Mesenchymal stem cell (in vitro differentiated cells and primary cell): ENCODE results near the gene EPHA1.

Source experiments
- DNase-seq: peaks from one replicate; pipeline ENCODE4 v3.0.0-alpha.2; 2013
- H2AFZ ChIP-seq: one replicate; pipeline ENCODE4 v1.6.1; 2013; ENCODE audit warnings: low read depth, mild to moderate bottlenecking, control low read depth, inconsistent platforms, low read length, moderate library complexity
- H2AK5ac ChIP-seq: 2 replicates; pipeline ENCODE4 v1.6.1; 2013; ENCODE audit warnings: low read length, moderate library complexity, mild to moderate bottlenecking, inconsistent platforms; ENCODE audit not compliant: severe bottlenecking
- H2BK120ac ChIP-seq: one replicate; pipeline ENCODE4 v1.6.1; 2013; ENCODE audit warnings: low read depth, mild to moderate bottlenecking, inconsistent platforms, low read length, moderate library complexity
- H2BK12ac ChIP-seq, 2 experiments: one replicate each; pipeline ENCODE4 v1.6.1; 2013; ENCODE audit warnings: inconsistent platforms in 2 of 2, low read length in 2 of 2, mild to moderate bottlenecking in 2 of 2, moderate library complexity in 2 of 2, control low read depth in 1 of 2
- H2BK15ac ChIP-seq: one replicate; pipeline ENCODE4 v1.6.1; 2013; ENCODE audit warnings: mild to moderate bottlenecking, low read depth, inconsistent platforms; ENCODE audit not compliant: poor library complexity, severe bottlenecking
- H2BK5ac ChIP-seq: 2 replicates; pipeline ENCODE4 v1.6.1; 2013; ENCODE audit warnings: low read depth, mild to moderate bottlenecking, low read length, control low read depth, inconsistent platforms; ENCODE audit not compliant: poor library complexity, severe bottlenecking
- H3K14ac ChIP-seq, 2 experiments: one replicate each; pipeline ENCODE4 v1.6.1; 2013; ENCODE audit warnings: inconsistent platforms in 2 of 2, low read length in 2 of 2, control low read depth in 1 of 2, mild to moderate bottlenecking in 1 of 2, moderate library complexity in 1 of 2
- H3K18ac ChIP-seq, 2 experiments: one replicate each; pipeline ENCODE4 v1.6.1; 2013; ENCODE audit warnings: inconsistent platforms in 2 of 2, low read length in 2 of 2, control low read depth in 1 of 2, low read depth in 1 of 2, mild to moderate bottlenecking in 1 of 2
- H3K23ac ChIP-seq, 2 experiments: one replicate each; pipeline ENCODE4 v1.6.1; 2013; ENCODE audit warnings: inconsistent platforms in 2 of 2, low read length in 2 of 2, mild to moderate bottlenecking in 2 of 2, moderate library complexity in 2 of 2, control low read depth in 1 of 2
- H3K27ac ChIP-seq: 2 replicates; pipeline ENCODE4 v1.5.1; 2013; ENCODE audit warnings: mild to moderate bottlenecking, moderate library complexity, low read length, control low read depth, inconsistent platforms; ENCODE audit not compliant: poor library complexity, severe bottlenecking
- H3K27me3 ChIP-seq, 2 experiments: 2 replicates each; pipeline versions ENCODE4 v1.6.1 to v1.7.0; 2013; ENCODE audit warnings: low read length in 2 of 2, mild to moderate bottlenecking in 2 of 2, moderate library complexity in 2 of 2, control low read depth in 1 of 2, inconsistent platforms in 1 of 2; ENCODE audit not compliant: control insufficient read depth in 1 of 2, insufficient read depth in 1 of 2
- H3K36me3 ChIP-seq, 2 experiments: 2 replicates each; pipeline versions ENCODE4 v1.6.1 to v1.7.0; 2013; ENCODE audit warnings: low read length in 2 of 2, control low read depth in 1 of 2, inconsistent platforms in 1 of 2, low read depth in 1 of 2, mild to moderate bottlenecking in 1 of 2; ENCODE audit not compliant: insufficient read depth in 2 of 2, control insufficient read depth in 1 of 2
- H3K4ac ChIP-seq, 2 experiments: one replicate each; pipeline ENCODE4 v1.6.1; 2013; ENCODE audit warnings: inconsistent platforms in 2 of 2, low read length in 2 of 2, mild to moderate bottlenecking in 2 of 2, moderate library complexity in 2 of 2, control low read depth in 1 of 2, low read depth in 1 of 2
- H3K4me1 ChIP-seq: 2 replicates; pipeline ENCODE4 v1.6.1; 2013; ENCODE audit warnings: low read depth, low read length, control low read depth; ENCODE audit not compliant: control insufficient read depth, insufficient read depth
- H3K4me2 ChIP-seq: 2 replicates; pipeline ENCODE4 v1.6.1; 2013; ENCODE audit warnings: low read length, mild to moderate bottlenecking, inconsistent platforms; ENCODE audit not compliant: poor library complexity, severe bottlenecking
- H3K4me3 ChIP-seq, 2 experiments: 2 replicates each; pipeline versions ENCODE4 v1.5.1 to v1.7.0; 2013; ENCODE audit warnings: low read length in 2 of 2, mild to moderate bottlenecking in 2 of 2, control low read depth in 1 of 2, low read depth in 1 of 2; ENCODE audit not compliant: insufficient read depth in 1 of 2
- H3K79me1 ChIP-seq: replicated peaks from 2 replicates; pipeline ENCODE4 v1.6.1; 2013; ENCODE audit warnings: mild to moderate bottlenecking, control low read depth, low read length, inconsistent platforms; ENCODE audit not compliant: poor library complexity, severe bottlenecking
- H3K9ac ChIP-seq: 2 replicates; pipeline ENCODE4 v1.7.0; 2013; ENCODE audit warnings: mild to moderate bottlenecking, low read length, moderate library complexity
- H3K9me3 ChIP-seq: 2 replicates; pipeline ENCODE4 v1.7.0; 2013; ENCODE audit warnings: mild to moderate bottlenecking, low read length; ENCODE audit not compliant: control insufficient read depth
- H4K8ac ChIP-seq: one replicate; pipeline ENCODE4 v1.6.1; 2013; ENCODE audit warnings: inconsistent platforms, mild to moderate bottlenecking, low read length, moderate library complexity
- H4K91ac ChIP-seq: one replicate; pipeline ENCODE4 v1.6.1; 2013; ENCODE audit warnings: mild to moderate bottlenecking, low read length, inconsistent platforms
- WGBS: methylation state at CpG from one replicate; pipeline ENCODE4 v1.1.7; 2013; ENCODE audit warnings: mixed read lengths; 5-methylcytosine and 5-hydroxymethylcytosine counted together

EPHA1 gene

DNA sequence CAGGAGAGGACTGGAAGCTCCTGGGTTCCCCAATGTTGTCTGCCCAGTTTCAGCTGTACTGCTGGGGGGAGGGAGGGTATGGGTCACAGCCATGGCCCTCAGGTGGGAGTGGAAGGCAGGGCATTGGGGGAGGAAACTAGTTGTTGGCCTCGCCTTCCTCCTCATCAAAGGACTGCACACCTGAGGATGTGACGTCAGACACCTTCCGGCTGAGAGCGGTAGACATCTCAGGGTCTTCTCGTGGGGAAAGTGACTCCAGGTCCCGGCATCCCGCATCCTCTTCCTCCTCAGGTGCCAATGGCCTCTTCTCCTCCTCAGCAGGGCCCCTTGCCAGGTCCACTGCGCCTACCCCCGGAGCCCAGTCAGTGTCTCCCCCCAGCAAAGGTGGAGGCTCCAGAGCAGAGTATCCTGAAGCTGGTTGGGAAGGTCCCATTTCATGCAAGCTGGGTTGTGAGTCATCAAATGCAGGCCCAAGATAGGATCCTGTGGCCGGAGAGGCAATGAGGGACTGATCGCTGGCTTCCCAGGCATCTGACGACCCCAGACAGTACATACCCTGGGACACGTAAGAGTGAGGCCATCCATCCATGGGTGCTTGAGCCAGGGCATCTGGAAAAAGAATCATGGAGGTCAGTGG lies 52.1 kb downstream of the EPHA1 start:
- peaks cover 0 to 31% of the 10 kb centered on the region in 2 experiments for H3K36me3 ChIP-seq
- no peak overlapping the region for H3K23ac ChIP-seq
- no peak overlapping the region for H3K14ac ChIP-seq
- no peak overlapping the region for H3K18ac ChIP-seq
- H2BK15ac ChIP-seq = no peak overlapping the region
- H2BK12ac ChIP-seq = no peak overlapping the region
- H2AFZ ChIP-seq = no peak overlapping the region
- DNase-seq = no peak
- no peak overlapping the region for H2BK120ac ChIP-seq
- H3K79me1 ChIP-seq = no peaks in the 10 kb centered on the region
- no peak overlapping the region for H4K91ac ChIP-seq
- H3K9ac ChIP-seq = no peak overlapping the region
- WGBS = 91% methylated on average over 13 of the region's 13 CpGs
- peaks cover 6% of the 10 kb centered on the region for H3K4me1 ChIP-seq
- H4K8ac ChIP-seq = no peak overlapping the region
- peaks cover 10 to 62% of the 10 kb centered on the region in 2 experiments for H3K27me3 ChIP-seq
- H3K4me2 ChIP-seq = no peak overlapping the region
- no peak overlapping the region for H3K4ac ChIP-seq
- H3K9me3 ChIP-seq = no peaks in the 10 kb centered on the region
- H3K27ac ChIP-seq = no peak overlapping the region
- no peak overlapping the region for H2AK5ac ChIP-seq
- H3K4me3 ChIP-seq = no peak overlapping the region
- no peak overlapping the region for H2BK5ac ChIP-seq

DNA sequence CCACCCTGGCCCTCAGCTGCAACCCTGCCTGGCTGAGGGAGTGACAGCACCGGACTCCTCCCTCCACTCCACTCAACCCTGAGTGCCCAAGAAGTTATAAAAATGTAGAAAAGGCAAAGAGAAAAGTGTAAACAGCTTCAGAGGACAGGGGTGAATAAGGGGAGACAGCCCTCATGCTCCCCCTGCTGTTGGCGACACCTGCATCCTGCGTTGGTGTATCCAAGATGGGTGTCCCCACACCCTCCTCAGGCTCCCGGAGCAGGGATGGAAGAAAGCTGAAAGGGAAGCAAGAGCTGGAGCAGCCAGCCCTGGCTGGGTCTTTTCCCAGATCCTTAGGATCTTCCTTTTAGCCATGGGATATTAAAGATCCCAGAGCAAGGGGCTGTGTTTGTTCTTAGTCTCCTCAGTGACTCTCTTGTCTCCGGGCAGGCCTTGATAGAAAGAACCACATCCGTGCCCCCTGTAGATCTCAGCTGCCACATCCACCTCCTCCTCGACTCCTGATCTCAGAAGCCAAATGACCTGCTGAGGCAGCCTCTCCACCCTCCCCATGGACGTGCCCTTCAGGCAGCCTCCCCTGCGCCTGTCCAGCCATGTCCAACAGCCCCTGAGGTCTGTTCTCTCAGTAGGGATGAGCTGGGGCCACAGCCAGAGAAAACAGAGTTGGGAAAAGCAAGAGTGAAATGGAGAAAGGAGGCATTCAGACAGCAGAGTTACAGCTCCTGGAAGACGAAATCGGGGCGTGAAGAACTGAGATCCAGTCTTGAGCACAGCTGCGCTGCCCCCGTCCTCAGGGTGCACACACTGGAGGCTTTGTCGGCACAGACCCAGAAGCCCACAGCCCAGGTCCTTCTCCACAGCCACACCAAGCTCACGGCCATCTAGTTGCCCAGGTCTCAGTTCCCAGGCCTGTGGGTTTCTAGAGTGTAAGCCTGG lies 52.9 kb downstream of the EPHA1 start:
- Histone ChIP-seq H3K27ac (no peak overlapping the region), H3K36me3 (peaks cover 0 to 31% of the 10 kb centered on the region in 2 experiments), H2BK15ac (no peak overlapping the region), H3K4me2 (no peak overlapping the region), H3K23ac (no peak overlapping the region), H3K18ac (no peak overlapping the region), H3K4ac (no peak overlapping the region), H2AK5ac (no peak overlapping the region), H3K27me3 (peaks cover 6 to 54% of the 10 kb centered on the region in 2 experiments), H3K14ac (no peak overlapping the region), H4K91ac (no peak overlapping the region), H3K9ac (no peak overlapping the region), H3K9me3 (no peaks in the 10 kb centered on the region), H2BK5ac (no peak overlapping the region), H2BK120ac (no peak overlapping the region), H2BK12ac (no peak overlapping the region), H4K8ac (no peak overlapping the region), H3K4me3 (no peak overlapping the region), H3K79me1 (no peaks in the 10 kb centered on the region), H2AFZ (no peak overlapping the region), H3K4me1 (peaks cover 1% of the 10 kb centered on the region)
- WGBS = 80% methylated on average over 15 of the region's 16 CpGs
- DNase-seq = no peak

DNA sequence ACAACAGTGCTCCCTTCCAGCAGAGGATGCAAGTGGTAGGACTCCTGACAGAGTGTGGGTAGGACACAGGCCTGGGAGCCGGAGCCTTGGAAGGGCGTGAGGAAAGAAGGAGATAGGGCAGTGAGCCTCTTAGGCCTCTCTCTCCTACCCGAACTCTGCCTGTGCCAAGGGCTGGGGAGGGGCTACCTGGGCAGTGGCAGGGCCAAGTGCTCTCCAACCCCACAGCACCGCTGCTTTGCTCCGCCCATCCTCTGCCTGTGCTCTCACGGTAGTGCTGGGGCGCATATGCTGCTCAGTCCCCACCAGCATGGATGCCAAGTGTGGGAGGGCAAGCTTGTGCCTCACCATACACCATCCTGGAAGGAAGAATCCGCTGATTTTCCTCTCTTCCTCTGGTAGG lies 53.7 kb downstream of the EPHA1 start:
- DNase-seq = no peak
- H3K14ac ChIP-seq = peak overlapping the region in 1 of 2 experiments; percentile 77
- no peak overlapping the region for H3K4me2 ChIP-seq
- H2AK5ac ChIP-seq = no peak overlapping the region
- no peak overlapping the region for H3K4me3 ChIP-seq
- no peak overlapping the region for H2BK15ac ChIP-seq
- no peak overlapping the region for H4K8ac ChIP-seq
- H3K4me1 ChIP-seq = peaks cover 1% of the 10 kb centered on the region
- H3K4ac ChIP-seq = no peak overlapping the region
- no peak overlapping the region for H2BK12ac ChIP-seq
- no peak overlapping the region for H3K23ac ChIP-seq
- peaks cover 0 to 49% of the 10 kb centered on the region in 2 experiments for H3K27me3 ChIP-seq
- no peak overlapping the region for H2BK5ac ChIP-seq
- H3K79me1 ChIP-seq = no peaks in the 10 kb centered on the region
- H3K9me3 ChIP-seq = no peaks in the 10 kb centered on the region
- H3K36me3 ChIP-seq = peaks cover 0 to 31% of the 10 kb centered on the region in 2 experiments
- no peak overlapping the region for H3K18ac ChIP-seq
- no peak overlapping the region for H4K91ac ChIP-seq
- no peak overlapping the region for H2AFZ ChIP-seq
- WGBS = 80% methylated on average over 7 of the region's 8 CpGs
- no peak overlapping the region for H3K27ac ChIP-seq
- no peak overlapping the region for H3K9ac ChIP-seq
- no peak overlapping the region for H2BK120ac ChIP-seq

DNA sequence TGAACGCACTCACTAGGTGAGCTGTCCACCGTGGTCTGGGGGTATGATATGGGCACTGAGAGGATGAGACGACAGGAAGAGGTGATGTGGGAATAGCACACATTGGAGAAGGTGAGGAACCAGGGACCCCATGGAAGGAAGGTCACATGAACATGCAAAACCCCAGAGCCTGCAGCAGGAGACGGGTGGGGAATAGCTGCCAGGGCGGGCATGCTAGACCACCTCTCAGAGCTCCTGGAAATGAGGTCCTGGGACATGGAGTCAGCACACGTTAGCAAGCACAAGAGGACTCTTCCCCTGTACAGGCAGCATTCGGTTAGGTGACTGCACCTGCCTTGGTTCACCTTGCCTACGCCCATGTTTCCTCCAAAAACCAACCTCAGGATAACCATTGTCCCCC lies 54.3 kb downstream of the EPHA1 start:
- H3K27ac ChIP-seq = no peak overlapping the region
- H2AK5ac ChIP-seq = no peak overlapping the region
- H3K23ac ChIP-seq = no peak overlapping the region
- H3K4me1 ChIP-seq = peaks cover 1% of the 10 kb centered on the region
- peaks cover 0 to 26% of the 10 kb centered on the region in 2 experiments for H3K36me3 ChIP-seq
- no peak for DNase-seq
- no peak overlapping the region for H3K18ac ChIP-seq
- no peak overlapping the region for H3K14ac ChIP-seq
- peaks cover 5 to 49% of the 10 kb centered on the region in 2 experiments for H3K27me3 ChIP-seq
- H2BK15ac ChIP-seq = no peak overlapping the region
- no peaks in the 10 kb centered on the region for H3K79me1 ChIP-seq
- no peak overlapping the region for H3K4ac ChIP-seq
- H3K9ac ChIP-seq = no peak overlapping the region
- H4K8ac ChIP-seq = no peak overlapping the region
- H4K91ac ChIP-seq = no peak overlapping the region
- H2BK12ac ChIP-seq = no peak overlapping the region
- no peak overlapping the region for H3K4me2 ChIP-seq
- no peak overlapping the region for H2BK120ac ChIP-seq
- no peak overlapping the region for H2AFZ ChIP-seq
- H2BK5ac ChIP-seq = no peak overlapping the region
- 86% methylated on average over 7 of the region's 8 CpGs for whole genome bisulfite sequencing
- H3K4me3 ChIP-seq = no peak overlapping the region
- H3K9me3 ChIP-seq = no peaks in the 10 kb centered on the region
